Testis (tissue), 2 donors: ENCODE data around the gene ECHDC3.

Source experiments
- CTCF ChIP-seq, 3 experiments: fragments of 450-650 bp in 2 of 3; fragments of 200-600 bp in 1 of 3; sonication (generic) in 1 of 3; IDR thresholded peaks; one replicate each; pipeline ENCODE4 v1.5.1; 2016 to 2019; ENCODE audit warnings: antibody characterized with exemption in 3 of 3, mild to moderate bottlenecking in 2 of 3, moderate library complexity in 1 of 3
- POLR2A ChIP-seq: fragments of 450-650 bp; IDR thresholded peaks from one replicate; pipeline ENCODE4 v1.6.1; 2017; ENCODE audit warnings: antibody characterized with exemption, mild to moderate bottlenecking, moderate library complexity

GRCh38 chr10:11700539-11700938, 41.6 kb upstream of the ECHDC3 start:
- TF ChIP-seq POLR2A (no peak), CTCF (IDR thresholded peaks at IDR 0.05) (no peak)
